HCT116 (cell line): ENCODE data around the gene FAM114A1. TPM values are rescaled to one million over a fixed set of nuclear protein-coding genes. Genes with fewer than 3 reads are reported as not detected.

ENCODE experiments used
- ATAC-seq: fragments of 200-7000 bp; cut with Tn5 transposase; 2 replicates; pipeline ENCODE4 v1.9.1; 2020; ENCODE audit warnings: mild to moderate bottlenecking, moderate library complexity
- BruUV-seq: library from RNA; stranded (reverse); fragments of 400-500 nt; replicated peaks from 2 replicates; lab custom pipeline; 2021; lab: Mats Ljungman, UMichigan
- CTCF ChIA-PET: fragments of 300-600 bp; sonication (Branson Sonifier 250); formaldehyde crosslinking; loops from one replicate; lab custom pipeline; 2021; ENCODE audit warnings: antibody characterized with exemption; lab: Charles Lee
- POLR2A ChIA-PET: fragments of 300-600, 350-600 bp; sonication (Branson Sonifier 250); formaldehyde crosslinking; loops from one replicate; lab custom pipeline; 2021; ENCODE audit warnings: antibody characterized with exemption; lab: Charles Lee
- RAD21 ChIA-PET, 2 experiments: fragments of 300-600 bp; sonication (Branson Sonifier 250); formaldehyde crosslinking; loops; one replicate each; lab custom pipeline; 2023; ENCODE audit warnings: low total read pairs in 2 of 2; ENCODE audit not compliant: uncharacterized antibody in 2 of 2, unreplicated experiment in 2 of 2, low non-redundant PET in 1 of 2; lab: Charles Lee
- DNase-seq: peaks from one replicate; pipeline ENCODE4 v3.0.0-alpha.2; 2010; ENCODE audit warnings: low read depth, low spot score
- H2AFZ ChIP-seq: fragments of 200-600 bp; shearing (Covaris generic), sonication (generic); 2 replicates; pipeline ENCODE4 v1.6.1; 2017; ENCODE audit warnings: low read depth, mixed run types, mixed read lengths, antibody characterized with exemption, low read length; ENCODE audit not compliant: poor library complexity, severe bottlenecking
- H3K27ac ChIP-seq: 2 replicates; pipeline ENCODE4 v1.5.1; 2012; ENCODE audit warnings: low read depth, low read length
- H3K27me3 ChIP-seq: fragments of 200-600 bp; sonication (generic); 2 replicates; pipeline ENCODE4 v1.6.1; 2016; ENCODE audit warnings: mixed run types, low read length, mixed read lengths; ENCODE audit not compliant: insufficient read depth
- H3K36me3 ChIP-seq, 2 experiments: fragments of 200-500 bp in 1 of 2; fragments of 200-600 bp in 1 of 2; sonication (Bioruptor generic) in 1 of 2; sonication (generic) in 1 of 2; 2 replicates each; pipeline versions ENCODE4 v1.5.1 to v1.6.1; 2014 to 2016; ENCODE audit warnings: low read length in 2 of 2, inconsistent platforms in 1 of 2, mixed read lengths in 1 of 2, mixed run types in 1 of 2; ENCODE audit not compliant: insufficient read depth in 2 of 2, control insufficient read depth in 1 of 2
- H3K4me1 ChIP-seq, 2 experiments: fragments of 200-600 bp in 1 of 2; sonication (generic) in 1 of 2; 2 replicates each; pipeline versions ENCODE4 v1.5.1 to v1.6.1; 2012 to 2017; ENCODE audit warnings: low read length in 2 of 2, inconsistent platforms in 1 of 2, mild to moderate bottlenecking in 1 of 2, mixed read lengths in 1 of 2, mixed run types in 1 of 2, moderate library complexity in 1 of 2; ENCODE audit not compliant: insufficient read depth in 2 of 2, control insufficient read depth in 1 of 2
- H3K4me2 ChIP-seq: fragments of 200-600 bp; sonication (generic); 2 replicates; pipeline ENCODE4 v1.6.1; 2017; ENCODE audit warnings: mixed run types, low read length, mixed read lengths
- H3K4me3 ChIP-seq, 2 experiments: fragments of 200-600 bp in 1 of 2; sonication (generic) in 1 of 2; replicated peaks in 1 of 2; 2 replicates each; pipeline ENCODE4 v1.5.1; 2011 to 2016; ENCODE audit warnings: low read length in 2 of 2, control low read depth in 1 of 2, low read depth in 1 of 2, mild to moderate bottlenecking in 1 of 2, mixed read lengths in 1 of 2, mixed run types in 1 of 2
- H3K79me2 ChIP-seq: fragments of 200-600 bp; sonication (generic); 2 replicates; pipeline ENCODE4 v1.6.1; 2017; ENCODE audit warnings: mild to moderate bottlenecking, mixed run types, low read length, moderate library complexity, mixed read lengths; ENCODE audit not compliant: insufficient read depth
- H3K9ac ChIP-seq: fragments of 200-600 bp; sonication (generic); 2 replicates; pipeline ENCODE4 v1.6.1; 2016; ENCODE audit warnings: low read length, mixed read lengths
- H3K9me2 ChIP-seq: fragments of 200-600 bp; sonication (generic), shearing (Covaris generic); 2 replicates; pipeline ENCODE4 v1.6.1; 2017; ENCODE audit warnings: mixed run types, mild to moderate bottlenecking, moderate library complexity; ENCODE audit not compliant: insufficient read depth
- H3K9me3 ChIP-seq, 2 experiments: fragments of 200-500 bp in 1 of 2; fragments of 200-600 bp in 1 of 2; sonication (Bioruptor generic) in 1 of 2; sonication (generic) in 1 of 2; 2 replicates each; pipeline ENCODE4 v1.6.1; 2014 to 2017; ENCODE audit warnings: low read length in 2 of 2, mixed read lengths in 2 of 2, inconsistent platforms in 1 of 2, low read depth in 1 of 2, mild to moderate bottlenecking in 1 of 2, mixed run types in 1 of 2, moderate library complexity in 1 of 2; ENCODE audit not compliant: control insufficient read depth in 1 of 2, insufficient read depth in 1 of 2
- H4K20me1 ChIP-seq: fragments of 200-600 bp; sonication (generic), shearing (Covaris generic); 2 replicates; pipeline ENCODE4 v1.6.1; 2017; ENCODE audit warnings: mixed run types, mild to moderate bottlenecking, moderate library complexity; ENCODE audit not compliant: insufficient read depth
- CBX3 ChIP-seq: IDR thresholded peaks from 2 replicates; pipeline ENCODE4 v1.6.1; 2012; ENCODE audit warnings: low read depth
- CEBPB ChIP-seq: IDR thresholded peaks from 2 replicates; pipeline ENCODE4 v1.6.1; 2012; ENCODE audit warnings: low read depth
- EGR1 ChIP-seq: IDR thresholded peaks from 2 replicates; pipeline ENCODE4 v1.6.1; 2012; ENCODE audit warnings: low read depth
- ELF1 ChIP-seq: IDR thresholded peaks from 2 replicates; pipeline ENCODE4 v1.6.1; 2012; ENCODE audit warnings: low read depth, borderline replicate concordance
- EZH2phosphoT487 ChIP-seq: fragments of 200-600 bp; IDR thresholded peaks from 2 replicates; pipeline ENCODE4 v1.6.1; 2018; ENCODE audit warnings: antibody characterized with exemption, borderline replicate concordance
- FOSL1 ChIP-seq: IDR thresholded peaks from 2 replicates; pipeline ENCODE4 v1.6.1; 2012; ENCODE audit warnings: low read depth
- RAD21 ChIP-seq: IDR thresholded peaks from 2 replicates; pipeline ENCODE4 v1.6.1; 2012; ENCODE audit warnings: low read depth, mild to moderate bottlenecking
- SIN3A ChIP-seq: IDR thresholded peaks from 2 replicates; pipeline ENCODE4 v1.6.1; 2012; ENCODE audit warnings: low read depth
- SP1 ChIP-seq: IDR thresholded peaks from 2 replicates; pipeline ENCODE4 v1.6.1; 2012; ENCODE audit warnings: low read depth
- SRF ChIP-seq: IDR thresholded peaks from 2 replicates; pipeline ENCODE4 v1.6.1; 2012; ENCODE audit warnings: low read depth
- TCF7L2 ChIP-seq: IDR thresholded peaks from 2 replicates; pipeline ENCODE4 v1.7.0; 2011; ENCODE audit warnings: borderline replicate concordance, inconsistent platforms; ENCODE audit not compliant: insufficient read depth, insufficient read length; ENCODE audit errors: extremely low read depth
- YY1 ChIP-seq: IDR thresholded peaks from 2 replicates; pipeline ENCODE4 v1.6.1; 2011; ENCODE audit warnings: low read length, low read depth, moderate library complexity, mild to moderate bottlenecking; ENCODE audit not compliant: insufficient replicate concordance; ENCODE audit errors: extremely low read depth
- ZFX ChIP-seq: fragments of 450-650 bp; IDR thresholded peaks from 2 replicates; pipeline ENCODE4 v1.6.1; 2017
- ZNF274 ChIP-seq: fragments of 200-500 bp; sonication (Bioruptor generic); IDR thresholded peaks from 2 replicates; pipeline ENCODE4 v1.6.1; 2014; ENCODE audit warnings: mild to moderate bottlenecking, low read depth, low read length, inconsistent platforms
- intact Hi-C: fragments of 100-400 bp; cut with micrococcal nuclease; formaldehyde crosslinking; loops from 2 replicates; pipeline ENCODE4 v1.10.0; 2022
- total RNA-seq: library from RNA; stranded (reverse); gene quantifications from one replicate; pipeline ENCODE4 v1.2.1, GENCODE V29; 2021; ENCODE audit not compliant: unreplicated experiment
- TF ChIP-seq, protein P1 (sequence below): IDR thresholded peaks from 2 replicates; pipeline ENCODE4 v1.6.1; 2011; ENCODE audit warnings: mild to moderate bottlenecking, low read length, moderate library complexity; ENCODE audit not compliant: insufficient replicate concordance; ENCODE audit errors: extremely low read depth
- TF ChIP-seq, protein P2 (sequence below), 3 experiments: fragments of 200-600 bp in 1 of 3; sonication (generic) in 1 of 3; IDR thresholded peaks in 2 of 3; conservative IDR thresholded peaks in 1 of 3; 2 replicates each; pipeline ENCODE4 v1.5.1; 2012 to 2017; ENCODE audit warnings: low read depth in 2 of 3, low read length in 2 of 3, antibody characterized with exemption in 1 of 3, borderline replicate concordance in 1 of 3, control low read depth in 1 of 3, mild to moderate bottlenecking in 1 of 3, mixed read lengths in 1 of 3, mixed run types in 1 of 3, moderate library complexity in 1 of 3; ENCODE audit not compliant: insufficient read depth in 1 of 3
- TF ChIP-seq, protein P3 (sequence below): IDR thresholded peaks from 2 replicates; pipeline ENCODE4 v1.6.1; 2012
- TF ChIP-seq, protein P4 (sequence below): IDR thresholded peaks from 2 replicates; pipeline ENCODE4 v1.6.1; 2012; ENCODE audit warnings: low read depth

Gene FAM114A1
- total RNA-seq, 1 experiment from 2014 or later = 35.6 TPM

DNA sequence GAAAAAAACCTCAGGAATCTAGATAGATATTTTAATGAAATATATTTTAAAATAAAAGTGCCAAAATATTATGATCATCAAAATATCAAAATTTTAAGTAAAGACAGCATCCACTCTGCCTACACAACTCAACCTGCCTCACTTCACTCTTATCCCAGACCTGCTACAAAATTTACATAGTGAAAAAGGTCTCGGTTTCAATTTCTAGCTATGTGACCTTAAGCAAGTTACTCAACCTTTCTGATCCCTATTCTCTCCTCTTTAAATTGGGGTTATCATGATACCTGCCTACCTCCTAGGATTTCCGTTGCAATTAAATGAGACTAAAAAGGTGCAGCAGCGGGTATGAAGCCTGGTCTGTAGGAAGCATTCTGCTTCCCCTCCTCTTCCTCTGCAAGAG is 72.9 kb downstream of the FAM114A1 start:
- Histone ChIP-seq H3K36me3 (peaks cover 0 to 5% of the 10 kb centered on the region in 2 experiments; a peak in 2 of 4 replicates), H3K79me2 (no peaks in the 10 kb centered on the region), H3K4me3 (no peak overlapping the region), H2AFZ (no peak overlapping the region), H3K9me2 (no peaks in the 10 kb centered on the region), H3K4me1 (no peaks in the 10 kb centered on the region), H3K9me3 (no peaks in the 10 kb centered on the region), H3K9ac (no peak overlapping the region), H3K27me3 (no peaks in the 10 kb centered on the region), H3K4me2 (no peak overlapping the region), H4K20me1 (no peaks in the 10 kb centered on the region), H3K27ac (no peak overlapping the region)
- no peak for TF ChIP-seq RAD21
- TF ChIP-seq ZFX = no peak
- no peak for TF ChIP-seq TCF7L2
- TF ChIP-seq, protein P1, sequence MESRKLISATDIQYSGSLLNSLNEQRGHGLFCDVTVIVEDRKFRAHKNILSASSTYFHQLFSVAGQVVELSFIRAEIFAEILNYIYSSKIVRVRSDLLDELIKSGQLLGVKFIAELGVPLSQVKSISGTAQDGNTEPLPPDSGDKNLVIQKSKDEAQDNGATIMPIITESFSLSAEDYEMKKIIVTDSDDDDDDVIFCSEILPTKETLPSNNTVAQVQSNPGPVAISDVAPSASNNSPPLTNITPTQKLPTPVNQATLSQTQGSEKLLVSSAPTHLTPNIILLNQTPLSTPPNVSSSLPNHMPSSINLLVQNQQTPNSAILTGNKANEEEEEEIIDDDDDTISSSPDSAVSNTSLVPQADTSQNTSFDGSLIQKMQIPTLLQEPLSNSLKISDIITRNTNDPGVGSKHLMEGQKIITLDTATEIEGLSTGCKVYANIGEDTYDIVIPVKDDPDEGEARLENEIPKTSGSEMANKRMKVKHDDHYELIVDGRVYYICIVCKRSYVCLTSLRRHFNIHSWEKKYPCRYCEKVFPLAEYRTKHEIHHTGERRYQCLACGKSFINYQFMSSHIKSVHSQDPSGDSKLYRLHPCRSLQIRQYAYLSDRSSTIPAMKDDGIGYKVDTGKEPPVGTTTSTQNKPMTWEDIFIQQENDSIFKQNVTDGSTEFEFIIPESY = no peak
- TF ChIP-seq, protein P2, sequence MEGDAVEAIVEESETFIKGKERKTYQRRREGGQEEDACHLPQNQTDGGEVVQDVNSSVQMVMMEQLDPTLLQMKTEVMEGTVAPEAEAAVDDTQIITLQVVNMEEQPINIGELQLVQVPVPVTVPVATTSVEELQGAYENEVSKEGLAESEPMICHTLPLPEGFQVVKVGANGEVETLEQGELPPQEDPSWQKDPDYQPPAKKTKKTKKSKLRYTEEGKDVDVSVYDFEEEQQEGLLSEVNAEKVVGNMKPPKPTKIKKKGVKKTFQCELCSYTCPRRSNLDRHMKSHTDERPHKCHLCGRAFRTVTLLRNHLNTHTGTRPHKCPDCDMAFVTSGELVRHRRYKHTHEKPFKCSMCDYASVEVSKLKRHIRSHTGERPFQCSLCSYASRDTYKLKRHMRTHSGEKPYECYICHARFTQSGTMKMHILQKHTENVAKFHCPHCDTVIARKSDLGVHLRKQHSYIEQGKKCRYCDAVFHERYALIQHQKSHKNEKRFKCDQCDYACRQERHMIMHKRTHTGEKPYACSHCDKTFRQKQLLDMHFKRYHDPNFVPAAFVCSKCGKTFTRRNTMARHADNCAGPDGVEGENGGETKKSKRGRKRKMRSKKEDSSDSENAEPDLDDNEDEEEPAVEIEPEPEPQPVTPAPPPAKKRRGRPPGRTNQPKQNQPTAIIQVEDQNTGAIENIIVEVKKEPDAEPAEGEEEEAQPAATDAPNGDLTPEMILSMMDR (IDR thresholded peaks at IDR 0.05 in 2 of 3, conservative IDR thresholded peaks at IDR 0.05 in 1 of 3; ENCODE audit: borderline replicate concordance in 1 of 3, insufficient read depth in 1 of 3, low read depth in 2 of 3, low read length in 2 of 3) = no peak
- no peak for TF ChIP-seq ZNF274
- TF ChIP-seq YY1 = no peak
- no peak for TF ChIP-seq SP1
- no peak for TF ChIP-seq CBX3
- TF ChIP-seq, protein P3, sequence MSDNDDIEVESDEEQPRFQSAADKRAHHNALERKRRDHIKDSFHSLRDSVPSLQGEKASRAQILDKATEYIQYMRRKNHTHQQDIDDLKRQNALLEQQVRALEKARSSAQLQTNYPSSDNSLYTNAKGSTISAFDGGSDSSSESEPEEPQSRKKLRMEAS = no peak
- TF ChIP-seq SIN3A = no peak
- TF ChIP-seq SRF = no peak
- TF ChIP-seq ELF1 = no peak
- TF ChIP-seq FOSL1 = no peak
- no peak for TF ChIP-seq EZH2phosphoT487
- TF ChIP-seq, protein P4, sequence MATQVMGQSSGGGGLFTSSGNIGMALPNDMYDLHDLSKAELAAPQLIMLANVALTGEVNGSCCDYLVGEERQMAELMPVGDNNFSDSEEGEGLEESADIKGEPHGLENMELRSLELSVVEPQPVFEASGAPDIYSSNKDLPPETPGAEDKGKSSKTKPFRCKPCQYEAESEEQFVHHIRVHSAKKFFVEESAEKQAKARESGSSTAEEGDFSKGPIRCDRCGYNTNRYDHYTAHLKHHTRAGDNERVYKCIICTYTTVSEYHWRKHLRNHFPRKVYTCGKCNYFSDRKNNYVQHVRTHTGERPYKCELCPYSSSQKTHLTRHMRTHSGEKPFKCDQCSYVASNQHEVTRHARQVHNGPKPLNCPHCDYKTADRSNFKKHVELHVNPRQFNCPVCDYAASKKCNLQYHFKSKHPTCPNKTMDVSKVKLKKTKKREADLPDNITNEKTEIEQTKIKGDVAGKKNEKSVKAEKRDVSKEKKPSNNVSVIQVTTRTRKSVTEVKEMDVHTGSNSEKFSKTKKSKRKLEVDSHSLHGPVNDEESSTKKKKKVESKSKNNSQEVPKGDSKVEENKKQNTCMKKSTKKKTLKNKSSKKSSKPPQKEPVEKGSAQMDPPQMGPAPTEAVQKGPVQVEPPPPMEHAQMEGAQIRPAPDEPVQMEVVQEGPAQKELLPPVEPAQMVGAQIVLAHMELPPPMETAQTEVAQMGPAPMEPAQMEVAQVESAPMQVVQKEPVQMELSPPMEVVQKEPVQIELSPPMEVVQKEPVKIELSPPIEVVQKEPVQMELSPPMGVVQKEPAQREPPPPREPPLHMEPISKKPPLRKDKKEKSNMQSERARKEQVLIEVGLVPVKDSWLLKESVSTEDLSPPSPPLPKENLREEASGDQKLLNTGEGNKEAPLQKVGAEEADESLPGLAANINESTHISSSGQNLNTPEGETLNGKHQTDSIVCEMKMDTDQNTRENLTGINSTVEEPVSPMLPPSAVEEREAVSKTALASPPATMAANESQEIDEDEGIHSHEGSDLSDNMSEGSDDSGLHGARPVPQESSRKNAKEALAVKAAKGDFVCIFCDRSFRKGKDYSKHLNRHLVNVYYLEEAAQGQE = no peak
- TF ChIP-seq CEBPB = no peak
- no peak for TF ChIP-seq EGR1
- DNase-seq (no peak), ATAC-seq (no peak)
- CTCF ChIA-PET = no interaction called here
- intact Hi-C loops = no loop called here
- no TSS peak for BruUV-seq
- POLR2A ChIA-PET = no interaction called here
- RAD21 ChIA-PET = no interaction called here
